ENCODE results near the gene ATP2A3. TPM values are rescaled to one million over a fixed set of nuclear protein-coding genes. Genes with fewer than 3 reads are reported as not detected.

Gene ATP2A3
- polyA plus RNA-seq, 3 donors: 6.9 to 46.5 (median 9.5) TPM

- TF ChIP-seq, protein P1, sequence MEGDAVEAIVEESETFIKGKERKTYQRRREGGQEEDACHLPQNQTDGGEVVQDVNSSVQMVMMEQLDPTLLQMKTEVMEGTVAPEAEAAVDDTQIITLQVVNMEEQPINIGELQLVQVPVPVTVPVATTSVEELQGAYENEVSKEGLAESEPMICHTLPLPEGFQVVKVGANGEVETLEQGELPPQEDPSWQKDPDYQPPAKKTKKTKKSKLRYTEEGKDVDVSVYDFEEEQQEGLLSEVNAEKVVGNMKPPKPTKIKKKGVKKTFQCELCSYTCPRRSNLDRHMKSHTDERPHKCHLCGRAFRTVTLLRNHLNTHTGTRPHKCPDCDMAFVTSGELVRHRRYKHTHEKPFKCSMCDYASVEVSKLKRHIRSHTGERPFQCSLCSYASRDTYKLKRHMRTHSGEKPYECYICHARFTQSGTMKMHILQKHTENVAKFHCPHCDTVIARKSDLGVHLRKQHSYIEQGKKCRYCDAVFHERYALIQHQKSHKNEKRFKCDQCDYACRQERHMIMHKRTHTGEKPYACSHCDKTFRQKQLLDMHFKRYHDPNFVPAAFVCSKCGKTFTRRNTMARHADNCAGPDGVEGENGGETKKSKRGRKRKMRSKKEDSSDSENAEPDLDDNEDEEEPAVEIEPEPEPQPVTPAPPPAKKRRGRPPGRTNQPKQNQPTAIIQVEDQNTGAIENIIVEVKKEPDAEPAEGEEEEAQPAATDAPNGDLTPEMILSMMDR (IDR thresholded peaks at IDR 0.05): no peak
- Histone ChIP-seq H3K27ac (ENCODE audit: low read depth in 1 of 2, low read length in 2 of 2) (peak overlapping the region; percentile 2 to 75), H3K79me2 (ENCODE audit: insufficient read depth, low read length) (no peaks in the 10 kb centered on the region), H3K9me3 (replicated peaks in 1 of 2; ENCODE audit: control insufficient read depth in 1 of 2, insufficient read depth in 1 of 2, low read length in 2 of 2) (no peaks in the 10 kb centered on the region), H3K4me1 (ENCODE audit: control insufficient read depth in 1 of 2, insufficient read depth in 2 of 2, low read length in 2 of 2) (peaks cover 55 to 73% of the 10 kb centered on the region in 2 donors), H2AFZ (ENCODE audit: insufficient read depth, low read depth, low read length, poor library complexity, severe bottlenecking) (peak overlapping the region; percentile 80), H3K27me3 (ENCODE audit: control insufficient read depth in 2 of 2, insufficient read depth in 2 of 2, low read length in 2 of 2) (no peaks in the 10 kb centered on the region), H3K4me2 (replicated peaks; ENCODE audit: extremely low read depth, low read length, poor library complexity, severe bottlenecking) (peak overlapping the region; percentile 87), H4K20me1 (ENCODE audit: insufficient read depth, low read length) (no peaks in the 10 kb centered on the region), H3K36me3 (replicated peaks in 1 of 2; ENCODE audit: control insufficient read depth in 1 of 2, insufficient read depth in 2 of 2, low read length in 2 of 2) (peaks cover 21 to 27% of the 10 kb centered on the region in 2 donors), H3K4me3 (replicated peaks in 1 of 3; ENCODE audit: low read depth in 2 of 3, low read length in 3 of 3) (peak overlapping the region; percentile 39 to 79 (median 51)), H3K9ac (ENCODE audit: insufficient read depth, low read length, poor library complexity, severe bottlenecking) (peak overlapping the region; percentile 51)
- Mint-ChIP-seq H3K9me3 (peaks cover 0 to 2% (median 0%) of the 10 kb centered on the region in 7 donors), H3K27ac (peak overlapping the region; percentile 69 to 92 (median 89)), H3K4me3 (peak overlapping the region; percentile 82 to 90), H3K36me3 (peaks cover 37 to 38% of the 10 kb centered on the region in 2 donors), H3K27me3 (ENCODE audit: low read depth in 3 of 3) (peaks cover 10 to 16% (median 11%) of the 10 kb centered on the region in 3 donors), H3K4me1 (peaks cover 53% of the 10 kb centered on the region)
- intact Hi-C loops (cut with micrococcal nuclease): loop anchor here (2.0 to 5.0 kb wide), 2 partner anchors 21 to 46 kb away; partner anchors contain the start of gene NCBP3 (in 2 of the 2)
- 64% methylated on average over 7 of the region's 7 CpGs for WGBS (ENCODE audit: insufficient coverage)
- DNase-seq: no peak
Observed at GRCh38 chr17:3893720-3894116, 70.5 kb downstream of the ATP2A3 start.

GRCh38 chr17:3893003-3893719 lies 71.1 kb downstream of the ATP2A3 start, which contains the start of gene CAMKK1:
CAMKK1 (minus strand) TSS chr17:3893053; CDS start chr17:3885687, 7,366 bp downstream.
- peak within 1 kb of the TSS; percentile 85 to 90 for H3K4me3 Mint-ChIP-seq
- peaks cover 53% of the 10 kb centered on the region for H3K4me1 Mint-ChIP-seq
- TF ChIP-seq, protein P1 (IDR thresholded peaks at IDR 0.05): no peak
- peak within 1 kb of the TSS; percentile 28 to 75 for H3K27ac ChIP-seq (ENCODE audit: low read depth in 1 of 2, low read length in 2 of 2)
- no peaks in the 10 kb centered on the region for H3K27me3 ChIP-seq (ENCODE audit: control insufficient read depth in 2 of 2, insufficient read depth in 2 of 2, low read length in 2 of 2)
- peak within 1 kb of the TSS; percentile 66 for H3K9ac ChIP-seq (ENCODE audit: insufficient read depth, low read length, poor library complexity, severe bottlenecking)
- H2AFZ ChIP-seq (ENCODE audit: insufficient read depth, low read depth, low read length, poor library complexity, severe bottlenecking): peak within 1 kb of the TSS; percentile 80
- peaks cover 0 to 2% (median 0%) of the 10 kb centered on the region in 7 donors for H3K9me3 Mint-ChIP-seq
- peaks cover 31 to 32% of the 10 kb centered on the region in 2 donors for H3K36me3 Mint-ChIP-seq
- peak within 1 kb of the TSS; percentile 39 to 79 (median 60) for H3K4me3 ChIP-seq (replicated peaks in 1 of 3; ENCODE audit: low read depth in 2 of 3, low read length in 3 of 3)
- peak; percentile 80 to 87 (median 82) for DNase-seq
- H3K79me2 ChIP-seq (ENCODE audit: insufficient read depth, low read length): no peaks in the 10 kb centered on the region
- intact Hi-C loops (cut with micrococcal nuclease): loop anchor here (2.0 to 5.0 kb wide), 2 partner anchors 22 to 46 kb away; partner anchors contain the start of gene NCBP3 (in 2 of the 2)
- H3K27ac Mint-ChIP-seq: peak within 1 kb of the TSS; percentile 69 to 92 (median 89)
- no peaks in the 10 kb centered on the region for H3K9me3 ChIP-seq (replicated peaks in 1 of 2; ENCODE audit: control insufficient read depth in 1 of 2, insufficient read depth in 1 of 2, low read length in 2 of 2)
- H3K4me2 ChIP-seq (replicated peaks; ENCODE audit: extremely low read depth, low read length, poor library complexity, severe bottlenecking): peak within 1 kb of the TSS; percentile 87
- peaks cover 16 to 22% of the 10 kb centered on the region in 2 donors for H3K36me3 ChIP-seq (replicated peaks in 1 of 2; ENCODE audit: control insufficient read depth in 1 of 2, insufficient read depth in 2 of 2, low read length in 2 of 2)
- WGBS (ENCODE audit: insufficient coverage): under 1% methylated on average over 67 of the region's 75 CpGs
- H3K27me3 Mint-ChIP-seq (ENCODE audit: low read depth in 3 of 3): peaks cover 10 to 16% (median 11%) of the 10 kb centered on the region in 3 donors
- H4K20me1 ChIP-seq (ENCODE audit: insufficient read depth, low read length): no peaks in the 10 kb centered on the region
- H3K4me1 ChIP-seq (ENCODE audit: control insufficient read depth in 1 of 2, insufficient read depth in 2 of 2, low read length in 2 of 2): peaks cover 59 to 78% of the 10 kb centered on the region in 2 donors

Measured in CD14-positive monocyte (primary cell).